ENCODE results near the gene FAM210A.

- TF ChIP-seq CTCF (IDR thresholded peaks at IDR 0.05) (no peak), EZH2phosphoT487 (IDR thresholded peaks at IDR 0.05) (no peak), EZH2 (IDR thresholded peaks at IDR 0.05) (no peak)
Measured at GRCh38 chr18:13657974-13658373, 68.4 kb downstream of the FAM210A start.
